Measurements from ENCODE around the gene ZNF862. TPM values are rescaled to one million over a fixed set of nuclear protein-coding genes. Genes with fewer than 3 reads are reported as not detected.

The ZNF862 gene
- total RNA-seq, 2 donors from 2014 or later = 8.3 to 15.6 TPM

- no peak for TF ChIP-seq CTCF (conservative IDR thresholded peaks at IDR 0.05)
- Histone ChIP-seq H3K27me3 (ENCODE audit: control insufficient read depth, insufficient read depth, low read length, poor library complexity, severe bottlenecking) (no peaks in the 10 kb centered on the region), H3K9ac (ENCODE audit: extremely low read depth, low read length, poor library complexity, severe bottlenecking) (no peak overlapping the region), H3K27ac (ENCODE audit: low read depth, low read length) (no peak overlapping the region), H3K36me3 (ENCODE audit: control insufficient read depth, insufficient read depth, low read length) (no peaks in the 10 kb centered on the region), H3K4me1 (ENCODE audit: control insufficient read depth, insufficient read depth, low read length) (no peaks in the 10 kb centered on the region), H3K9me3 (ENCODE audit: control insufficient read depth, low read length) (no peaks in the 10 kb centered on the region), H3K4me3 (ENCODE audit: low read length) (no peak overlapping the region)
- Mint-ChIP-seq H3K4me3 (no peak overlapping the region), H3K4me1 (no peaks in the 10 kb centered on the region), H3K27me3 (ENCODE audit: insufficient read depth) (no peaks in the 10 kb centered on the region), H3K9me3 (no peaks in the 10 kb centered on the region), H3K27ac (no peak overlapping the region), H3K36me3 (ENCODE audit: low read depth) (no peaks in the 10 kb centered on the region)
- no peak for DNase-seq
- 89 to 93% methylated on average over 7 to 23 of the region's 23 CpGs for WGBS, 2 experiments (ENCODE audit: insufficient coverage in 1 of 2, insufficient read length in 1 of 2)
These were observed 20.2 kb upstream of the ZNF862 start for GRCh38 chr7:149817836-149818535.

- H3K9me3 Mint-ChIP-seq = peaks cover 3% of the 10 kb centered on the region
- H3K4me3 ChIP-seq (ENCODE audit: low read length) = no peak overlapping the region
- no peak overlapping the region for H3K9ac ChIP-seq (ENCODE audit: extremely low read depth, low read length, poor library complexity, severe bottlenecking)
- H3K27me3 Mint-ChIP-seq (ENCODE audit: insufficient read depth) = no peaks in the 10 kb centered on the region
- no peaks in the 10 kb centered on the region for H3K27me3 ChIP-seq (ENCODE audit: control insufficient read depth, insufficient read depth, low read length, poor library complexity, severe bottlenecking)
- TF ChIP-seq CTCF (conservative IDR thresholded peaks at IDR 0.05) = no peak
- H3K36me3 Mint-ChIP-seq (ENCODE audit: low read depth) = no peaks in the 10 kb centered on the region
- H3K4me3 Mint-ChIP-seq = no peak overlapping the region
- no peak overlapping the region for H3K27ac Mint-ChIP-seq
- no peak overlapping the region for H3K27ac ChIP-seq (ENCODE audit: low read depth, low read length)
- H3K36me3 ChIP-seq (ENCODE audit: control insufficient read depth, insufficient read depth, low read length) = no peaks in the 10 kb centered on the region
- 93 to 94% methylated on average over 7 to 9 of the region's 9 CpGs for WGBS, 2 experiments (ENCODE audit: insufficient coverage in 1 of 2, insufficient read length in 1 of 2)
- no peak for DNase-seq
- H3K4me1 ChIP-seq (ENCODE audit: control insufficient read depth, insufficient read depth, low read length) = no peaks in the 10 kb centered on the region
- no peaks in the 10 kb centered on the region for H3K9me3 ChIP-seq (ENCODE audit: control insufficient read depth, low read length)
- H3K4me1 Mint-ChIP-seq = no peaks in the 10 kb centered on the region
These were observed 19.7 kb upstream of the ZNF862 start for GRCh38 chr7:149818536-149818840.

GRCh38 chr7:149819141-149819960, 18.8 kb upstream of the ZNF862 start:
- H3K4me1 Mint-ChIP-seq = no peaks in the 10 kb centered on the region
- Histone ChIP-seq H3K4me3 (ENCODE audit: low read length) (no peak overlapping the region), H3K27me3 (ENCODE audit: control insufficient read depth, insufficient read depth, low read length, poor library complexity, severe bottlenecking) (no peaks in the 10 kb centered on the region), H3K9ac (ENCODE audit: extremely low read depth, low read length, poor library complexity, severe bottlenecking) (no peak overlapping the region), H3K27ac (ENCODE audit: low read depth, low read length) (no peak overlapping the region), H3K9me3 (ENCODE audit: control insufficient read depth, low read length) (no peaks in the 10 kb centered on the region), H3K36me3 (ENCODE audit: control insufficient read depth, insufficient read depth, low read length) (no peaks in the 10 kb centered on the region), H3K4me1 (ENCODE audit: control insufficient read depth, insufficient read depth, low read length) (no peaks in the 10 kb centered on the region)
- no peak overlapping the region for H3K27ac Mint-ChIP-seq
- 91 to 94% methylated on average over 24 to 28 of the region's 28 CpGs for WGBS, 2 experiments (ENCODE audit: insufficient coverage in 1 of 2, insufficient read length in 1 of 2)
- no peak for DNase-seq
- H3K4me3 Mint-ChIP-seq = no peak overlapping the region
- H3K36me3 Mint-ChIP-seq (ENCODE audit: low read depth) = no peaks in the 10 kb centered on the region
- peaks cover 7% of the 10 kb centered on the region for H3K9me3 Mint-ChIP-seq
- no peaks in the 10 kb centered on the region for H3K27me3 Mint-ChIP-seq (ENCODE audit: insufficient read depth)
- TF ChIP-seq CTCF (conservative IDR thresholded peaks at IDR 0.05) = no peak

Data from endodermal cell (in vitro differentiated cells).